Smooth muscle cell (in vitro differentiated cells): ENCODE results near the gene GRAMD1B. TPM values are rescaled to one million over a fixed set of nuclear protein-coding genes. Genes with fewer than 3 reads are reported as not detected.

Source experiments
- DNase-seq: peaks from one replicate; lab custom pipeline; 2025; ENCODE audit not compliant: unreplicated experiment; lab: John Stamatoyannopoulos, UW
- H2AFZ ChIP-seq: fragments of 200-600 bp; sonication (generic); 2 replicates; pipeline ENCODE4 v1.6.0; 2016; ENCODE audit warnings: antibody characterized with exemption, low read depth, mild to moderate bottlenecking
- H3F3A ChIP-seq: fragments of 200-600 bp; sonication (generic); 2 replicates; pipeline ENCODE4 v1.6.0; 2017; ENCODE audit warnings: antibody characterized with exemption, low read depth
- H3K27ac ChIP-seq: fragments of 200-600 bp; sonication (generic); 2 replicates; pipeline ENCODE4 v1.5.1; 2016; ENCODE audit warnings: low read depth, mild to moderate bottlenecking
- H3K27me3 ChIP-seq: fragments of 200-600 bp; sonication (generic); 2 replicates; pipeline ENCODE4 v1.6.1; 2016; ENCODE audit warnings: low read depth, mild to moderate bottlenecking
- H3K36me3 ChIP-seq: fragments of 200-600 bp; sonication (generic); 2 replicates; pipeline ENCODE4 v1.5.1; 2016; ENCODE audit warnings: low read depth
- H3K4me1 ChIP-seq: fragments of 200-600 bp; sonication (generic); 2 replicates; pipeline ENCODE4 v1.5.1; 2016; ENCODE audit warnings: low read depth
- H3K4me2 ChIP-seq: fragments of 200-600 bp; sonication (generic); 2 replicates; pipeline ENCODE4 v1.6.0; 2016; ENCODE audit warnings: mild to moderate bottlenecking
- H3K4me3 ChIP-seq: fragments of 200-600 bp; sonication (generic); 2 replicates; pipeline ENCODE4 v1.5.1; 2016; ENCODE audit warnings: mild to moderate bottlenecking
- H3K79me2 ChIP-seq: fragments of 200-600 bp; sonication (generic); 2 replicates; pipeline ENCODE4 v1.6.0; 2016; ENCODE audit warnings: low read depth, mild to moderate bottlenecking
- H3K9ac ChIP-seq: fragments of 200-600 bp; sonication (generic); 2 replicates; pipeline ENCODE4 v1.6.0; 2016; ENCODE audit warnings: low read depth
- H3K9me3 ChIP-seq: fragments of 200-600 bp; sonication (generic); replicated peaks from 2 replicates; pipeline ENCODE4 v1.5.1; 2016; ENCODE audit warnings: low read depth
- H4K20me1 ChIP-seq: fragments of 200-600 bp; sonication (generic); 2 replicates; pipeline ENCODE4 v1.6.0; 2016; ENCODE audit warnings: low read depth
- CTCF ChIP-seq: fragments of 200-600 bp; sonication (generic); IDR thresholded peaks from 2 replicates; pipeline ENCODE4 v1.5.1; 2017; ENCODE audit warnings: borderline replicate concordance, mild to moderate bottlenecking, antibody characterized with exemption; ENCODE audit not compliant: insufficient read depth, poor library complexity, severe bottlenecking
- WGBS: methylation state at CpG from one replicate; pipeline ENCODE4 v1.1.7; 2016; ENCODE audit warnings: low lambda C conversion rate; 5-methylcytosine and 5-hydroxymethylcytosine counted together
- polyA plus RNA-seq: library from polyadenylated mRNA; unstranded; fragments of >200 nt; fragmentation: Nextera tagmentation; extraction: Ambion mirVana; gene quantifications from 2 replicates; pipeline ENCODE4 v1.2.1, GENCODE V29; 2016
- total RNA-seq: library from RNA; depleted of rRNA; stranded (reverse); fragments of >200 nt; gene quantifications from 2 replicates; pipeline ENCODE4 v1.2.3, GENCODE V29; 2014

GRAMD1B gene
- total and polyA plus RNA-seq, 2 experiments from 2014 or later, result 2.4 to 3.4 TPM

DNA sequence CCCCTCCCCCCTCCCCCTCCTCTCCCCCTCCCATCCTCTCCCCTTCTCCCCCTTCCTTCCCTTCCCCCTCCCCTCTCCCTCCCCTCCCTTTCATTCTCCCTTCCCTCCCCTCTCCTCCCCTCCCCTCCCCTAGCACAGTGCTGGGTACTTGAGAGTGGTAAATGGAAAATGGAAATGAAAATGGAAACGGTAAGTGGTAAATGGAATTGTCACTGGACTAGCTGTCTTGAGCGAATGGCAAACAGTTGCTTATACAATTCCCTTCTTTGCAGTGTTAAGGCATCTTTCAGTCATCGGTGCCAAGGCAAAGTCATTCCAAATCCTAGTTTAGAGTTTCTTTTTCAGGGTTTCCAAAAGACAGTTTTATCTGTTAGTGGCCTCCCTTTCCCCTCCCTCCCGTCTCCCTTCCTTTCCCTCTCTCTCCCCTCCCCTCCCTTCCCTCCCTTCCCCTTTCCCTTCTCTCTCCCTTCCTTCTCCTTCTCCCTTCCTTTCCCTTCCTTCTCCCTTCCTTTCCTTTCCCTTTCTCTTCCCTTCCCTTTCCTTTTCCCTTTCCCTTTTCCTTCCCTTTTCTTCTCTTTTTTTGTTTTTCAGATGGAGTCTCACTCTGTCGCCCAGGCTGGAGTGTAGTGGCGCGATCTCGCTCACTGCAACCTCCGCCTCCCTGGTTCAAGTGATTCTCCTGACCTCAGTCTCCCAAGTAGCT lies 47.3 kb downstream of the GRAMD1B start:
- no peak for TF ChIP-seq CTCF
- Histone ChIP-seq H3K27me3 (no peaks in the 10 kb centered on the region), H3K9ac (no peak overlapping the region), H3K4me2 (no peak overlapping the region), H3K27ac (no peak overlapping the region), H3K36me3 (no peaks in the 10 kb centered on the region), H2AFZ (no peak overlapping the region), H3F3A (no peaks in the 10 kb centered on the region), H3K4me1 (peaks cover 24% of the 10 kb centered on the region), H3K4me3 (no peak overlapping the region), H3K79me2 (no peaks in the 10 kb centered on the region), H3K9me3 (no peaks in the 10 kb centered on the region), H4K20me1 (no peaks in the 10 kb centered on the region)
- 85% methylated on average over 9 of the region's 9 CpGs for WGBS
- DNase-seq, result no peak

GRCh38 chr11:123478352-123478987 lies 48.4 kb downstream of the GRAMD1B start:
- Histone ChIP-seq H3K27me3 (no peaks in the 10 kb centered on the region), H2AFZ (no peak overlapping the region), H3K4me1 (peaks cover 23% of the 10 kb centered on the region), H3K4me3 (no peak overlapping the region), H3F3A (no peaks in the 10 kb centered on the region), H3K36me3 (no peaks in the 10 kb centered on the region), H3K4me2 (peak overlapping the region; percentile 28), H3K9me3 (no peaks in the 10 kb centered on the region), H4K20me1 (no peaks in the 10 kb centered on the region), H3K79me2 (no peaks in the 10 kb centered on the region), H3K9ac (no peak overlapping the region), H3K27ac (no peak overlapping the region)
- TF ChIP-seq CTCF, result peak; percentile 76
- WGBS, result 24% methylated on average over 5 of the region's 5 CpGs
- DNase-seq, result no peak

DNA sequence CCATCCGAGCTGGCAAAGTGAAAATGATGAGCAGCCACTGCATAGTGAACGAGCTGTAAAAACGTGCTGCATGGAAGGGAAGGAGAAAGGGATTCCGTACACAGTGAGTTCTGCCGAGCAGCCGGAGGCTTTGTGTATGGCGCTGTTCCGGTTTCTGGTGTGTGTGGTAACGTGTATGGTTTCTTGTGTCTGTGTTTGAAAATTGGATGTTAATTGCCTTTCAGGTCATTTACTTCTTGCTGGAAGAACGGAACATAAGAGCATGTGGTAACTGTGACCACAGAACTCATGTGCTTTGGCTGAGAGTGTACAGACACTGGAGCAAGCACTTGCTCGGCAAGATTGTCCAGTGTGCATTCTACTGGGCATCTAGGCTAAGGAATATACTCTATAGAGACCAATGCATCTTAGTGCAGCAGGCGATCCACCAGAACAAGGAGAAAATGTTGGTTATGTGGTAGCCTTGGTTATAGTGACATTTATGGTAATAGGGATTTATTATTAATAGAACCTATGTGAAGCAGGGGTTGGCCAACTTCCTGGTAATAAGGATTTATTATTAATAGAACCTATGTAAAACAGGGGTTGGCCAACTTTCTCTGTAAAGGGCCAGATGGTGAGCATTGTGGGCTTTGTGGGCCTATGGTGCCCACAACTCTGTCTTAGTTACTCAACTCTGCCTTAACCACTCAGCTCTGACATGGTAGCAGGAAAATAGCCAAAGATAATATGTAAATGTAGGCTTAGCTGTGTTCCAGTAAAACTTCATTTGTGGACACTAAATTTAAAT lies 49.2 kb downstream of the GRAMD1B start:
- no peak overlapping the region for H2AFZ ChIP-seq
- no peaks in the 10 kb centered on the region for H3F3A ChIP-seq
- DNase-seq, result no peak
- no peak overlapping the region for H3K27ac ChIP-seq
- no peak for TF ChIP-seq CTCF
- no peaks in the 10 kb centered on the region for H3K27me3 ChIP-seq
- H3K9ac ChIP-seq, result no peak overlapping the region
- no peak overlapping the region for H3K4me3 ChIP-seq
- H3K9me3 ChIP-seq, result no peaks in the 10 kb centered on the region
- 84% methylated on average over 12 of the region's 12 CpGs for WGBS
- H3K4me1 ChIP-seq, result peaks cover 15% of the 10 kb centered on the region
- H3K36me3 ChIP-seq, result no peaks in the 10 kb centered on the region
- no peak overlapping the region for H3K4me2 ChIP-seq
- H3K79me2 ChIP-seq, result no peaks in the 10 kb centered on the region
- H4K20me1 ChIP-seq, result no peaks in the 10 kb centered on the region
